Left lung (tissue), 10 donors: ENCODE results near the gene OR5M3. TPM values are rescaled to one million over a fixed set of nuclear protein-coding genes. Genes with fewer than 3 reads are reported as not detected.

Experiments used
- ATAC-seq: fragments of 200-7000 bp; cut with Tn5 transposase; one replicate; pipeline ENCODE4 v1.9.1; 2020; ENCODE audit warnings: moderate library complexity
- DNase-seq, 4 donors: peaks; one replicate each; pipeline ENCODE4 v3.0.0-alpha.2; 2013 to 2020
- H3K27ac ChIP-seq, 2 donors: fragments of 200-600 bp; sonication (generic) in 1 of 2; one replicate each; pipeline versions ENCODE4 v1.5.0 to v1.8.0; 2020 to 2021
- H3K27me3 ChIP-seq, 2 donors: fragments of 200-600 bp; sonication (generic) in 1 of 2; one replicate each; pipeline versions ENCODE4 v1.5.0 to v1.8.0; 2020 to 2021
- H3K36me3 ChIP-seq, 2 donors: fragments of 200-600 bp; sonication (generic) in 1 of 2; one replicate each; pipeline versions ENCODE4 v1.5.0 to v1.8.0; 2020 to 2021
- H3K4me1 ChIP-seq, 2 donors: fragments of 200-600 bp; one replicate each; pipeline ENCODE4 v1.8.0; 2021
- H3K4me3 ChIP-seq, 2 donors: fragments of 200-600 bp; sonication (generic) in 1 of 2; one replicate each; pipeline versions ENCODE4 v1.5.0 to v1.8.0; 2020 to 2021; ENCODE audit warnings: mild to moderate bottlenecking in 1 of 2
- H3K9me3 ChIP-seq, 2 donors: fragments of 200-600 bp; sonication (generic) in 1 of 2; one replicate each; pipeline versions ENCODE4 v1.5.0 to v1.8.0; 2020 to 2021
- CTCF ChIP-seq, 2 donors: fragments of 200-600 bp; sonication (generic) in 1 of 2; IDR thresholded peaks; one replicate each; pipeline versions ENCODE4 v1.5.0 to v1.8.0; 2021; ENCODE audit warnings: antibody characterized with exemption in 2 of 2
- intact Hi-C, 2 donors: fragments of 100-400 bp; cut with DNase I; formaldehyde crosslinking; loops; one replicate each; pipeline versions ENCODE4 v1.11.2 to v1.14.2; 2022
- polyA plus RNA-seq, 6 donors: library from polyadenylated mRNA; unstranded; fragments of 120-200 nt; gene quantifications; one replicate each; pipeline ENCODE4 v1.2.1, GENCODE V29; 2013; ENCODE audit not compliant: insufficient read length in 6 of 6
- total RNA-seq, 2 donors: library from RNA; stranded (reverse); fragmentation: NEBNext Ultra II Directional; extraction: Animal tissue kit (Norgen Biotek cat#: 25700); gene quantifications; one replicate each; pipeline ENCODE4 v1.2.1, GENCODE V29; 2021
- donor health status: DM: no; HTN: yes; CAD: no.
- donor health status: DM: no; HTN: no; CAD: no.

OR5M3 gene
- total and polyA plus RNA-seq, 8 donors, result not detected

- DNase-seq (no peak), ATAC-seq (no peak)
- Histone ChIP-seq H3K9me3 (no peaks in the 10 kb centered on the region), H3K27me3 (no peaks in the 10 kb centered on the region), H3K4me3 (no peak overlapping the region), H3K4me1 (no peaks in the 10 kb centered on the region), H3K27ac (no peak overlapping the region), H3K36me3 (no peaks in the 10 kb centered on the region)
- intact Hi-C loops, result no loop called here
- TF ChIP-seq CTCF (IDR thresholded peaks at IDR 0.05), result no peak
These were observed 19.6 kb downstream of the OR5M3 start for GRCh38 chr11:56453521-56453920.

Other genes starting within 250 kb of the OR5M3 start
- gene OR5T2, start 239.1 kb downstream of the OR5M3 start, total RNA-seq, result not detected
- gene OR5T2, start 239.1 kb downstream of the OR5M3 start, polyA plus RNA-seq, result not detected
- gene OR5T3, start 221.1 kb downstream of the OR5M3 start, total RNA-seq, result not detected
- gene OR5T3, start 221.1 kb downstream of the OR5M3 start, polyA plus RNA-seq, result not detected
- gene OR5T1, start 199.2 kb downstream of the OR5M3 start, total RNA-seq, result not detected
- gene OR5T1, start 199.2 kb downstream of the OR5M3 start, polyA plus RNA-seq, result not detected
- not detected for gene OR8H1, start 181.1 kb downstream of the OR5M3 start, total RNA-seq
- under 1 TPM in 2 of 6 donors, not detected in 4; 0.04 to 0.06 TPM for gene OR8H1, start 181.1 kb downstream of the OR5M3 start, polyA plus RNA-seq
- not detected for gene OR8K3, start 158.2 kb downstream of the OR5M3 start, total RNA-seq
- not detected for gene OR8K3, start 158.2 kb downstream of the OR5M3 start, polyA plus RNA-seq
- gene OR8K1, start 127.3 kb downstream of the OR5M3 start, total RNA-seq, result not detected
- not detected for gene OR8K1, start 127.3 kb downstream of the OR5M3 start, polyA plus RNA-seq
- gene OR8J1, start 119.1 kb downstream of the OR5M3 start, total RNA-seq, result not detected
- gene OR8J1, start 119.1 kb downstream of the OR5M3 start, polyA plus RNA-seq, result not detected
- not detected for gene OR8U1, start 97.7 kb downstream of the OR5M3 start, total RNA-seq
- not detected for gene OR8U1, start 97.7 kb downstream of the OR5M3 start, polyA plus RNA-seq
- not detected for gene OR5AL1, start 60.7 kb downstream of the OR5M3 start, total RNA-seq
- not detected for gene OR5AL1, start 60.7 kb downstream of the OR5M3 start, polyA plus RNA-seq
- not detected for gene OR5M8, start 18.0 kb upstream of the OR5M3 start, total RNA-seq
- not detected for gene OR5M8, start 18.0 kb upstream of the OR5M3 start, polyA plus RNA-seq
- gene OR5M11, start 69.9 kb upstream of the OR5M3 start, total RNA-seq, result not detected
- not detected for gene OR5M11, start 69.9 kb upstream of the OR5M3 start, polyA plus RNA-seq
- gene OR5M10, start 104.4 kb upstream of the OR5M3 start, total RNA-seq, result not detected
- not detected for gene OR5M10, start 104.4 kb upstream of the OR5M3 start, polyA plus RNA-seq
- not detected for gene OR5M1, start 141.5 kb upstream of the OR5M3 start, total RNA-seq
- gene OR5M1, start 141.5 kb upstream of the OR5M3 start, polyA plus RNA-seq, result not detected
- not detected for gene OR5AP2, start 169.1 kb upstream of the OR5M3 start, total RNA-seq
- gene OR5AP2, start 169.1 kb upstream of the OR5M3 start, polyA plus RNA-seq, result not detected
- not detected for gene OR5AR1, start 190.3 kb upstream of the OR5M3 start, total RNA-seq
- gene OR5AR1, start 190.3 kb upstream of the OR5M3 start, polyA plus RNA-seq, result not detected
- not detected for gene OR9G1, start 225.7 kb upstream of the OR5M3 start, total RNA-seq
- gene OR9G1, start 225.7 kb upstream of the OR5M3 start, polyA plus RNA-seq, result not detected